ENCODE results near the gene TOMM34.

DNA sequence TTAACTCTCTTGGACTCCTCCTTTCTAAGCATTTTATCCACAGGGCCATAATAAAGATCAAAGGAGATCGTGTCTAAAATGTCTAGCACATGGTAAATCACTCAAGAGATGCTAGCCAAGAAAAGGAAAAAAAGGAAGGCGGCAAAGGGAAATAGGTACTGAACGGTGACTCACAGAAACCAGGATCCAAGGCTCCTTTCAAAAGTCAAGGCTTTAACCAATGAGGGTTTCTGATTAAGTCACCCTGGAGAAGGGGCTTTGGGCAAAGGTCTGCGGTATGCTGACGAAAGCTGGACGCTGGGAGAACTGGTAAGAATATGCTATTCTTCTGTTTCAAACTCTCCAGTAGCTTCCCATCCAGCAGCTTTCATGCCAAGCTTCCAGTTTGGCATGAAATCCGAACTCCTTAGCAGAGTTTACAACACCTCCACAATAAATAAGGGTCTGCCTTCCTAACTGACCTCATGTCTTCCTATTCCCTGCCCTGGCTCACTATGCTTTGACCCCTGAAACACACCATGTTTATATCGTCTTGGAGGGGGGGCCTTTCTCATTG, 1.0 kb downstream of the TOMM34 start:
- TF ChIP-seq, protein P1, sequence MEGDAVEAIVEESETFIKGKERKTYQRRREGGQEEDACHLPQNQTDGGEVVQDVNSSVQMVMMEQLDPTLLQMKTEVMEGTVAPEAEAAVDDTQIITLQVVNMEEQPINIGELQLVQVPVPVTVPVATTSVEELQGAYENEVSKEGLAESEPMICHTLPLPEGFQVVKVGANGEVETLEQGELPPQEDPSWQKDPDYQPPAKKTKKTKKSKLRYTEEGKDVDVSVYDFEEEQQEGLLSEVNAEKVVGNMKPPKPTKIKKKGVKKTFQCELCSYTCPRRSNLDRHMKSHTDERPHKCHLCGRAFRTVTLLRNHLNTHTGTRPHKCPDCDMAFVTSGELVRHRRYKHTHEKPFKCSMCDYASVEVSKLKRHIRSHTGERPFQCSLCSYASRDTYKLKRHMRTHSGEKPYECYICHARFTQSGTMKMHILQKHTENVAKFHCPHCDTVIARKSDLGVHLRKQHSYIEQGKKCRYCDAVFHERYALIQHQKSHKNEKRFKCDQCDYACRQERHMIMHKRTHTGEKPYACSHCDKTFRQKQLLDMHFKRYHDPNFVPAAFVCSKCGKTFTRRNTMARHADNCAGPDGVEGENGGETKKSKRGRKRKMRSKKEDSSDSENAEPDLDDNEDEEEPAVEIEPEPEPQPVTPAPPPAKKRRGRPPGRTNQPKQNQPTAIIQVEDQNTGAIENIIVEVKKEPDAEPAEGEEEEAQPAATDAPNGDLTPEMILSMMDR (IDR thresholded peaks at IDR 0.05; ENCODE audit: poor library complexity) = no peak
- TF ChIP-seq EZH2 (IDR thresholded peaks at IDR 0.05; ENCODE audit: borderline replicate concordance) (no peak), EZH2phosphoT487 (IDR thresholded peaks at IDR 0.05; ENCODE audit: low read depth, severe bottlenecking, unreplicated experiment) (no peak)
